ENCODE results near the gene TRIM38. TPM values are rescaled to one million over a fixed set of nuclear protein-coding genes. Genes with fewer than 3 reads are reported as not detected.
"Not testable (repeated sequence)": the region's sequence is repeated elsewhere in the genome, so short reads cannot be mapped to it uniquely, and the experiment has no call there.

The TRIM38 gene
- polyA plus RNA-seq, 1 donor, result 6.7 TPM

DNA sequence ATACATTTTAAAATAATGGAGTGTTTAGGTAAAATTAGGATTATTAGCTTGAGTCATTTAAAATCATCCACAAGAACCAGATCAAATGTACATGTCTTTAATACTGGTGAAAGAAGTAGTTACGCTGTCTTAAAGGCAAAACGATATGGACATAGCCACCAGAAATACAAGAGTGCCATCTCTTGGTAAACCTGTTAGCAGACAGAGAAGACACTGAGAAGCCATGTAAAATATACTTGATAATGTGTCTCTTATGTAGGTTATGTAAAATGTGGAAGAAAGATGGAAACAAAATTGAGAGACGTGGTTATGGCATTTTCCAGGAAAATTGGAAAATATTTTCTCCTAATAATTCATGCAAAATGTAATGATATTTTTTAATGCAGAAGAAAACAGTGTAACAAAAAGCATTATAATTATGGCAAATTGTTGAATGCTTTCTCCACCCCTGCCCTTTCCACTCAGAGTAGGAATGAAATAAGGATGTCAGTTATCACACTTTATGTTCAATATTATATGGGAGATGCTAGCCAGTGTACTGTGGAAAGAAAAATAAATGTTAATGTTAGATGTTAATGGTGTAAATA lies 19.9 kb upstream of the TRIM38 start:
- DNase-seq (ENCODE audit: low read depth), result no peak

GRCh38 chr6:25943887-25944286 lies 18.7 kb upstream of the TRIM38 start:
- no peak for DNase-seq (ENCODE audit: low read depth)

- no peak for DNase-seq (ENCODE audit: low read depth)
Observed at GRCh38 chr6:25944688-25945574, 17.7 kb upstream of the TRIM38 start.

GRCh38 chr6:25945738-25946137 lies 16.9 kb upstream of the TRIM38 start:
- not testable (repeated sequence) for DNase-seq (ENCODE audit: low read depth)

GRCh38 chr6:25946631-25947030 lies 16.0 kb upstream of the TRIM38 start:
- DNase-seq (ENCODE audit: low read depth), result no peak

DNA sequence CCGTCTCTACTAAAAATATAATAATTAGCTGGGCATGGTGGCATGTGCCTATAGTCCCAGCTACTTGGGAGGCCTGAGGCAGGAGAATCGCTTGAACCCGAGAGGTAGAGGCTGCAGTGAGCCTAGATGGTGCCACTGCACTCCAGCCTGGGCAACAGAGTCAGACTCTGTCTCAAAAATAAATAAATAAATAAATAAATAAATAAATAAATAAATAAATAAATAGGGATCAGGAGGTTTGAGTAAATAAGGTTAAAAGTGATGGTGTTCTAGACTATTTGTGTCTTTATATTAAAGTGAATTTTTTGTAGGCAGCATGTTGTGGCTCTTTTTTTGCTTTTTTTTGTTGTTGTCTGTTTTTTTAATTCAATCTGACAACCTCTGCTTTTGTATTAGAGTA lies 15.1 kb upstream of the TRIM38 start:
- DNase-seq (ENCODE audit: low read depth), result not testable (repeated sequence)

GRCh38 chr6:25949695-25950094 lies 12.9 kb upstream of the TRIM38 start:
- no peak for DNase-seq (ENCODE audit: low read depth)

DNA sequence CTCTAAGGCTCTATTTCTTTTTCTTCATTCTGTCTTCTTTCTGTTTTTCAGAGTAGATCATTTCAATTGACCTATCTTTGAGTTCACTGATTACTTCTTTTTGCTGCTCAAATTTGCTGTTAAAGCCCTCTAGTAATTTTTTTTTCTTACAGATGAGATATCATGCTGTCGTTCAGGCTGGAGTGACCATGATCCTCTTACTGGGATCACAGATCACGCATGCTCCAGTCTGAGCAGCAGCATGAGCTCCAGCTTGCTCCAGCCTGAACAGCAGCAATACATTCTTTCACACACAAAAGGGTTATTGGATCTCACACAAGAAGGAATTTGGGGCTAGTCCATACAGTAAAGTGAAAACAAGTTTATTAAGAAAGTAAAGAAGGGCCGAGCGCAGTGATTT lies 12.3 kb upstream of the TRIM38 start:
- no peak for DNase-seq (ENCODE audit: low read depth)

DNA sequence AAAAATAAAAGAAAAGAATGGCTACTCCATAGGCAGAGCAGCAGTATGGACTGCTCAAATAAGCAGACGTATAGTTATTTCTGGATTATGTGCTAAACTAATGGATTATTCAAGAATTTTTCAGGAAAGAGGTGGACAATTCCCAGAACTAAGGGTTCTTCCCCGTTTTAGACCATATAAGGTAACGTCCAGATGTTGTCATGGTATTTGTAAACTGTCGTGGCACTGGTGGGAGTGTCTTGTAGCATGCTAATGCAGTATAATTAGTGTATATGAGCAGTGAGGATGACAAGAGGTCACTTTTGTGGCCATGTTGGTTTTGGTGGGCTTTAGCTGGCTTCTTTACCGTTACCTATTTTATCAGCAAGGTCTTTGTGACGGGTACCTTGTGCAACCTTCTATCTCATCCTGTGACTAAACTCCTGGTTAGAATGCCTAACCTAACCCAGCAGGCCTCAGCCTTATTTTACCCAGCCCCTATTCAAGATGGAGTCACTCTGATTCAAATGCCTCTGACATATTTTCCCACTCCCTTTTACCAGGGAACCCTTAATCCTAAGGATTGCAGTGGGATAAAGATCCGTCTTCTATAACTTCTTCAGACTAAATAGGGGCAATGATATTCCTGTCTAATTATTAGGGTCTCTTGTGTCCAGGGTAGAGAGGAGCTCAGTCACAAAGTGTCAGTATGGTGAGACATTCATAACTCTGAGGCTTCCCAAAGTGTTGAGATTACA lies 11.1 kb upstream of the TRIM38 start:
- DNase-seq (ENCODE audit: low read depth), result no peak

DNA sequence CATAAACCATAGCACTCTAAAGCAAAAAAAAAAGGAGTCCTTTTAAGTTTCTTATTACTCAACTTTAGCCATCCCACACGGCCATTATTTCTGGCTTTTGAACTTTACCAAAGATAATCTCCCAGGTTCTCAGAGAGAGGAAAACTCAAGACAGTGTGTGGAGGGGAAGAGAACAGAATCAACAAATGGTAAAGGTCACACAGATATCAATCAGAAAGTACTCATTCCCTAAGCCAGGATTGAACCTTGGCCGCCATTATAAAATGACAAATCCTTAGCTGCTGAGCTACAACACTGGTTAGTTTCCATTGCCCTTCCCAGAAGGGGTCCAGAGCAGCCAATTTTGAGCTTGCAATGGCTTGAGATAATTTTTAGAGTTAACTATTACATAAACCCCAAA lies 10.1 kb upstream of the TRIM38 start:
- DNase-seq (ENCODE audit: low read depth), result no peak

- DNase-seq (ENCODE audit: low read depth), result no peak
Observed at GRCh38 chr6:25953733-25954132, 8.9 kb upstream of the TRIM38 start.

GRCh38 chr6:25954756-25955155 lies 7.8 kb upstream of the TRIM38 start:
- no peak for DNase-seq (ENCODE audit: low read depth)

DNA sequence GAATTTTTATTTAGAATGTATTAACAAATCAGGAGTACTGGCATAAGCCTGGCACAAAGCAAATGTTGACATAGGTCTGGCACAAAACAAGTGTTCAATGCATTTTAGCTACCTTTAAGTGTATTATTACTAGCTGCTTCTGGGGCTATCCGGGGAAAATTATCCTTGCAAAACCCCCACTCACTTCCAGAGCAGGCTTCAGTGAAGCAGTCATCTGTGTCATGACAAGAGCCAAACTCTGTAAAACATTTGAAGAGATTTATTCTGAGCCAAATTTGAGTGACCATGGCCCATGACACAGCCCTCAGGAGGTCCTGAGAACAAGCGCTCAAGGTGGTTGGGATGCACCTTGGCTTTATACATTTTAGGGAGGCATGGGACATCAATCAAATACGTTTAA lies 6.4 kb upstream of the TRIM38 start:
- DNase-seq (ENCODE audit: low read depth), result no peak

DNA sequence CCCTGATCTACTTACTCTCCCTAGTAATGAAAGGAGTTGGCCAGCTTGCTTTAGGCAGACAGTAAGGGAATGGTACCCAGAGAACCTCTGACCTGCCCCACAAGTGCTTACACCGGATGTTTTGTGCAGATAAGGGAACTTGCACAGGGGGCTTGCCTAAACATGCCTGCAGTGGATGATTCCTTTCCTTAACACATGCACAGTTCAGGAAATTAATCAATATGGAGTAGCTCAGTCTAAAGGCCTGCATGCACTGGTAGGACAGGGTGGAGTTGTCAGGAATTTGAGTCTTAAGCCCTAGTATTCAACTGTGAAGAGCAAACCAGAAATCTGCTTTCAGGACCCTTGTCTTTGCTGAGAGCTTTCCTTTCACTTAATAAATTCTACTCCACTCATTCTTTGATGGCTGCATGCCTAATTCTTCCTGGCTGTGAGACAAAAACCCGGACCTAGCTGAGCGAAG lies 3.9 kb upstream of the TRIM38 start:
- DNase-seq (ENCODE audit: low read depth), result no peak

DNA sequence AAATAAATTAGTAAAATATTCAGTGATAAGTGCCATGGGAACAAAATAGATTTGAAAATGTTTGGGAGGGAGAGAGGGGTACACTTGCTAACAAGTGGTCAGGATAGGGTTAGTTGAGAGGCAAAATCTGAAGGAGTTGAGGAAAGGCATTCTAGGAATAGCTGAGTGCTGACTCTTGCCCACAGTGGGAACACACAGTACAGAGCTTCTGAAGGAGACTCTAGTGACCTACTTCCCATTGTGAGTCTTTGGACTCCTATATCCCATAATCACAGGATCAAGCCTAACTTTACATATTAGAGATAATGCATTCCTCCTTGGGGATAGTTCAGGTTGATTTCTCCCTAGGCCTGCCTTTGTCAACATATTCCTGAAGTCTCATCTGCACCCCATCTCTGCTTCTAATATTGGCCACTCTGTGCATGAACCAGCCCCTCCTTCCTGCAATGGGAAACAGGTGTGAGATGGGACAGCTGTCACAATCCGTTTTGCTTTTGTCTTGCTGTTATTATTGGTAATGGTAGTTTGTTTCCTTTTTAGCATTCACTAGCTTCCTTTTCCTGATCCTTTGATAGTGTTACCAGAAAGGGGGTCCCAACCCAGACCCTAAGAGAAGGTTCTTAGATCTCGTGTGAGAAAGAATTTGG lies 2.6 kb upstream of the TRIM38 start:
- DNase-seq (ENCODE audit: low read depth), result no peak

GRCh38 chr6:25960734-25961133 lies 1.9 kb upstream of the TRIM38 start:
- no peak for DNase-seq (ENCODE audit: low read depth)

DNA sequence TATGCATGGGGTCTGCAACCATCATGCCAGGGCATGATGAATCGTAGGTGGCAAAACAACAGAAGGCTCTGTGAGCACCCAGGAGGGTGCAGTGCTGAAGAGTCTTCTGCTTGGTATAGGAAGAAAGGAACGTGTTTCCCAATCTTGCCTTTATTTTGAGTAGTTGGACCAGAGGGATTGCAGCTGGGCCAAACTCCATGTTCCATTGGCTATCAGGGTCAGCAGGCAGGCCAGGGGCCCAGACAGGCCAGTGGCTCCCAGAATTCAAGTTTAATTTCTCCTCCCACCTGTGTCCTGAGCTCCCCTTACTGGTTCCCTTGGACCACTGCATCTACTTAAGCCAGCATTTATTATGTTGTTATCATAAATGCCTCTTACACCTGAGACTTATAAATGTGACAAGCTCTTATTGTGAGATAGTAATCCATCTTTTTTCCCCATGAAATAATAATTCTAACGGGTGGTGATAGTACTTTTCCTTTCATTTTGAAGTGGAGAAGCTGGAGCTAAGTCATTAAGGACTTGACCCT lies 918 bp upstream of the TRIM38 start:
- no peak for DNase-seq (ENCODE audit: low read depth)

- DNase-seq (ENCODE audit: low read depth), result no peak
Observed at GRCh38 chr6:25963426-25964123, 973 bp downstream of the TRIM38 start.

GRCh38 chr6:25965058-25965457 lies 2.5 kb downstream of the TRIM38 start:
- DNase-seq (ENCODE audit: low read depth), result no peak

DNA sequence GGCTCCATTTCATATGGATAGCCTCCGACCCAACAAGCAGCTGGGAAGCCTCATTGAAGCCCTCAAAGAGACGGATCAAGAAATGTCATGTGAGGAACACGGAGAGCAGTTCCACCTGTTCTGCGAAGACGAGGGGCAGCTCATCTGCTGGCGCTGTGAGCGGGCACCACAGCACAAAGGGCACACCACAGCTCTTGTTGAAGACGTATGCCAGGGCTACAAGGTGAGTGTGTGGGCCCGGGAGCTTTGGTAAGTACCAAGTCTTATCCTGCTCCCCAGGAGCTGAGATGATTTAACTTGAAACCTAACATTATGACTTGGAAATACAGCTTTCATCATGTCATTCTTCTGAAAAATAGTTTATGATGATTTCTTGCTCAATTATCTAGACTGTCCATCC lies 4.1 kb downstream of the TRIM38 start:
- no peak for DNase-seq (ENCODE audit: low read depth)

GRCh38 chr6:25968769-25969168 lies 6.2 kb downstream of the TRIM38 start:
- no peak for DNase-seq (ENCODE audit: low read depth)

All from forelimb muscle (tissue), 1 donor.